MM.1S (cell line): Measurements from ENCODE around the gene RHOT1.

ENCODE experiments used
- DNase-seq: peaks from one replicate; pipeline ENCODE4 v3.0.0-alpha.2; 2015
- H2AFZ ChIP-seq: fragments of 300-600 bp; sonication (generic); 2 replicates; pipeline ENCODE4 v1.6.0; 2016; ENCODE audit warnings: antibody characterized with exemption, low read length
- H3F3A ChIP-seq: fragments of 300-600 bp; sonication (generic); 2 replicates; pipeline ENCODE4 v1.6.1; 2016; ENCODE audit warnings: mild to moderate bottlenecking, antibody characterized with exemption, low read length, moderate library complexity, mixed read lengths; ENCODE audit not compliant: insufficient read depth
- H3K27ac ChIP-seq: fragments of 300-600 bp; sonication (generic); 2 replicates; pipeline ENCODE4 v1.5.1; 2016; ENCODE audit warnings: mild to moderate bottlenecking, low read length
- H3K27me3 ChIP-seq: fragments of 300-600 bp; sonication (generic); replicated peaks from 2 replicates; pipeline ENCODE4 v1.6.0; 2016; ENCODE audit warnings: low read length; ENCODE audit not compliant: insufficient read depth
- H3K36me3 ChIP-seq: fragments of 300-600 bp; sonication (generic); replicated peaks from 2 replicates; pipeline ENCODE4 v1.6.1; 2016; ENCODE audit warnings: mild to moderate bottlenecking, low read length, mixed read lengths; ENCODE audit not compliant: insufficient read depth
- H3K4me1 ChIP-seq: fragments of 300-600 bp; sonication (generic); 2 replicates; pipeline ENCODE4 v1.6.1; 2016; ENCODE audit warnings: low read length, mixed read lengths
- H3K4me2 ChIP-seq: fragments of 300-600 bp; sonication (generic); 2 replicates; pipeline ENCODE4 v1.6.0; 2016; ENCODE audit warnings: low read depth, low read length
- H3K4me3 ChIP-seq: fragments of 300-600 bp; sonication (generic); 2 replicates; pipeline ENCODE4 v1.5.1; 2016; ENCODE audit warnings: low read length, mixed read lengths
- H3K79me2 ChIP-seq: fragments of 300-600 bp; sonication (generic); 2 replicates; pipeline ENCODE4 v1.6.1; 2016; ENCODE audit warnings: mixed run types, low read length, mixed read lengths
- H3K9ac ChIP-seq: fragments of 300-600 bp; sonication (generic); 2 replicates; pipeline ENCODE4 v1.6.1; 2016; ENCODE audit warnings: low read length, mixed read lengths
- H3K9me2 ChIP-seq: fragments of 300-600 bp; sonication (generic); replicated peaks from 2 replicates; pipeline ENCODE4 v1.6.1; 2016; ENCODE audit warnings: mild to moderate bottlenecking, low read length, mixed read lengths; ENCODE audit not compliant: insufficient read depth
- H3K9me3 ChIP-seq: fragments of 300-600 bp; sonication (generic); replicated peaks from 2 replicates; pipeline ENCODE4 v1.6.1; 2016; ENCODE audit warnings: mild to moderate bottlenecking, low read length, mixed read lengths; ENCODE audit not compliant: insufficient read depth
- H4K20me1 ChIP-seq: fragments of 300-600 bp; sonication (generic); 2 replicates; pipeline ENCODE4 v1.6.1; 2016; ENCODE audit warnings: mild to moderate bottlenecking, low read length, moderate library complexity, mixed read lengths; ENCODE audit not compliant: insufficient read depth
- CTCF ChIP-seq: fragments of 300-600 bp; sonication (generic); IDR thresholded peaks from 2 replicates; pipeline ENCODE4 v1.5.1; 2016; ENCODE audit warnings: antibody characterized with exemption, low read length, mixed read lengths
- EZH2 ChIP-seq: fragments of 300-600 bp; sonication (generic); optimal IDR thresholded peaks from 2 replicates; pipeline ENCODE3; 2017; ENCODE audit warnings: low read depth, mild to moderate bottlenecking, antibody characterized with exemption, low read length, mixed read lengths
- EZH2phosphoT487 ChIP-seq: fragments of 300-600 bp; sonication (generic); IDR thresholded peaks from 2 replicates; pipeline ENCODE4 v1.6.1; 2018; ENCODE audit warnings: antibody characterized with exemption, low read length

Gene RHOT1

DNA sequence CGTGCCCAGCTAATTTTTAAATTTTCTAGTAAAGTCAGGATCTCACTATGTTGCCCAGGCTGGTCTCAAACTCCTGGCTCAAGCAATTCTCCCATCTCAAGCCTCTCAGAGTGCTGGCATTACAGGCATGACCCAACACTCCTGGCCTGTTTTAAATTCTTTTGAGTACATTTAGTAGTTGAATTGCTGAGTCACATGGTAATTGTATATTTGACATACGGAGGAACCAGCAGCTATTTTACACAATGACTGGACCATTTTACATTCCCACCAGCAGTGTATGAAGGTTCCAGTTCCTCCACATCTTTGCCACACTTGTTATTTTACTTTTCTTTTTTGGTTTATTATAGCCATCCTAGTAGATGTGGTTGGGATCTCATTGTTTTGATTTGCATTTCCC lies 43.6 kb downstream of the RHOT1 start:
- no peaks in the 10 kb centered on the region for H3K4me1 ChIP-seq

GRCh38 chr17:32187271-32187670 lies 45.0 kb downstream of the RHOT1 start:
- no peak overlapping the region for H2AFZ ChIP-seq

More for the DNA sequence above, 43.6 kb downstream of the RHOT1 start:
- H3K79me2 ChIP-seq: no peaks in the 10 kb centered on the region
- no peak overlapping the region for H2AFZ ChIP-seq
- H3K9me2 ChIP-seq: no peaks in the 10 kb centered on the region
- TF ChIP-seq CTCF (no peak), EZH2 (no peak), EZH2phosphoT487 (no peak)
- H3K4me3 ChIP-seq: no peak overlapping the region
- H3K27me3 ChIP-seq: no peaks in the 10 kb centered on the region
- no peak overlapping the region for H3K9ac ChIP-seq
- H3K36me3 ChIP-seq: no peaks in the 10 kb centered on the region
- no peaks in the 10 kb centered on the region for H3F3A ChIP-seq
- no peaks in the 10 kb centered on the region for H3K9me3 ChIP-seq
- no peak for DNase-seq
- no peaks in the 10 kb centered on the region for H4K20me1 ChIP-seq
- no peak overlapping the region for H3K27ac ChIP-seq
- H3K4me2 ChIP-seq: no peak overlapping the region

GRCh38 chr17:32189343-32189742 lies 47.0 kb downstream of the RHOT1 start:
- Histone ChIP-seq H3K4me3 (no peak overlapping the region), H3K9me2 (no peaks in the 10 kb centered on the region), H3K79me2 (no peaks in the 10 kb centered on the region), H3K27me3 (no peaks in the 10 kb centered on the region), H4K20me1 (no peaks in the 10 kb centered on the region), H3K4me1 (no peaks in the 10 kb centered on the region), H3K27ac (no peak overlapping the region), H2AFZ (no peak overlapping the region), H3K9me3 (no peaks in the 10 kb centered on the region), H3K36me3 (no peaks in the 10 kb centered on the region), H3K4me2 (no peak overlapping the region), H3K9ac (no peak overlapping the region), H3F3A (no peaks in the 10 kb centered on the region)
- no peak for TF ChIP-seq EZH2phosphoT487
- no peak for TF ChIP-seq EZH2
- TF ChIP-seq CTCF: no peak
- DNase-seq: no peak

More at GRCh38 chr17:32187271-32187670, 45.0 kb downstream of the RHOT1 start:
- no peaks in the 10 kb centered on the region for H3K79me2 ChIP-seq
- H3K4me3 ChIP-seq: no peak overlapping the region
- H3K27ac ChIP-seq: no peak overlapping the region
- no peaks in the 10 kb centered on the region for H3K9me3 ChIP-seq
- no peak overlapping the region for H3K4me2 ChIP-seq
- DNase-seq: no peak
- no peaks in the 10 kb centered on the region for H3K9me2 ChIP-seq
- no peaks in the 10 kb centered on the region for H3K4me1 ChIP-seq
- no peaks in the 10 kb centered on the region for H3K27me3 ChIP-seq
- H3K36me3 ChIP-seq: no peaks in the 10 kb centered on the region
- no peaks in the 10 kb centered on the region for H4K20me1 ChIP-seq
- TF ChIP-seq EZH2 (no peak), EZH2phosphoT487 (no peak), CTCF (no peak)
- H3K9ac ChIP-seq: no peak overlapping the region
- no peaks in the 10 kb centered on the region for H3F3A ChIP-seq
